ENCODE data around the gene FZR1. TPM values are rescaled to one million over a fixed set of nuclear protein-coding genes. Genes with fewer than 3 reads are reported as not detected.

FZR1 gene
- total RNA-seq, 4 donors from 2014 or later: 45.1 to 51.1 (median 47.9) TPM

DNA sequence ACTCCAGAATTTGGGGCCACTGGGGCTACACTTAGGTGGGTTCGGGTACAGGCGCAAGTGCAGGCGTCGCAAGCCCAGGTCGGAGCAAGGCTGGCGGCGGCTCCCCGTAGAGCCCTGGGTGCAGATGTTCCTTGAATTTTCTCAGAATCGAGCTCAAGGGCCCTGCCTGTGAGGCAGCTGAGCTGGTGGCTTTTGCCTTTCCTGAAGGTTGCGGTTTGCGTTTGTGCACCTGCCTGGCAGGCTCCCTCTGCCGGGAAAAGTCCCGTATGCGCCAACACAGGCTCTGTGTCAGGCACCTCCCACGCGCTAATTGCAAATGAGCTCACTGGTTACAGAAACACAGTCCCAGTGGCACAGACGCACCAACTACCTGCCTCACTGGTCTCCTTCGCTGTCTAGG is 11.6 kb upstream of the FZR1 start:
- Histone ChIP-seq H3K27me3 (no peaks in the 10 kb centered on the region), H3K4me1 (peaks cover 10% of the 10 kb centered on the region), H3K27ac (no peak overlapping the region), H3K9me3 (no peaks in the 10 kb centered on the region), H3K36me3 (peaks cover 64% of the 10 kb centered on the region), H3K4me3 (no peak overlapping the region)
- TF ChIP-seq CTCF (IDR thresholded peaks at IDR 0.05) (no peak), POLR2AphosphoS5 (IDR thresholded peaks at IDR 0.05) (no peak), POLR2A (IDR thresholded peaks at IDR 0.05) (no peak), EP300 (IDR thresholded peaks at IDR 0.05) (no peak)
- DNase-seq (ENCODE audit: low spot score in 2 of 2): no peak
- 83% methylated on average over 18 of the region's 18 CpGs for WGBS

GRCh38 chr19:3496392-3497273 is 9.5 kb upstream of the FZR1 start:
- peaks cover 52% of the 10 kb centered on the region for H3K36me3 ChIP-seq
- no peaks in the 10 kb centered on the region for H3K9me3 ChIP-seq
- no peaks in the 10 kb centered on the region for H3K27me3 ChIP-seq
- peaks cover 20% of the 10 kb centered on the region for H3K4me1 ChIP-seq
- no peak for TF ChIP-seq EP300 (IDR thresholded peaks at IDR 0.05)
- TF ChIP-seq POLR2AphosphoS5 (IDR thresholded peaks at IDR 0.05): no peak
- TF ChIP-seq POLR2A (IDR thresholded peaks at IDR 0.05): no peak
- no peak for TF ChIP-seq CTCF (IDR thresholded peaks at IDR 0.05)
- 94% methylated on average over 18 of the region's 32 CpGs for WGBS
- H3K4me3 ChIP-seq: no peak overlapping the region
- no peak overlapping the region for H3K27ac ChIP-seq
- no peak for DNase-seq (ENCODE audit: low spot score in 2 of 2)

DNA sequence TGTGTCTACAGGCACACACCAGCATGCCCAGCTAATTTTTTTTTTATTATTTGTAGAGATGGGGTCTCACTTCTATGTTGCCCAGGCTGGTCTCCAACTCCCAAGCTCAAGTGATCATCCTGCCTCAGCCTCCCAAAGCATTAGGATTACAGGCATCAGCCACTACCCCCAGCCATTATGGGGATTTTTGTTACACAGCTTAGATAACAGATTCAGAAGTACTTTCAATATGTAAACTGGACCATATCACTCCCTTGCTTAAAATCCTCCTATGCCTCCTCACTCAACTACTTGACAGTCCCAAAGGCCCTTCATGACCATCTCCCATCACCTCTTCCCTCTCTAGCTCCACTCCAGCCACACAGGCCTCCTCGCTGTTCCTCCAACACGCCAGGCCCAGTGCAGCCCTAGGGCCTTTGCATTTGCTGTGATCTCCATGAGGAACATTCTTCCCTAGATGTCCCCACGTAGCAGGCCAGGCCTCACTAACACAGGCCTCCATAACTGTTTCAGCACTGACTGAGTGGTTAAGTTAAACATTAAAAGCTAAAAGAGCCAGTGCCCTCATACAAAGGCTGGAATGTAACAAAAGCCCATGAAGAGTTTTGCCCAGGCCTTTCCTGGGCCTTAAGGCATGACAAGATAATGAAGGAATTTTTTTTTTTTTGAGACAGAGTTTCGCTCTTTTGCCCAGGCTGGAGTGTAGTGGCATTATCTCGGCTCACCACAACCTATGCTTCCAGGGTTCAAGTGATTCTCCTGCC is 8.2 kb upstream of the FZR1 start:
- H3K4me1 ChIP-seq: peaks cover 20% of the 10 kb centered on the region
- no peaks in the 10 kb centered on the region for H3K9me3 ChIP-seq
- H3K36me3 ChIP-seq: peaks cover 39% of the 10 kb centered on the region
- TF ChIP-seq POLR2A (IDR thresholded peaks at IDR 0.05): no peak
- no peak for TF ChIP-seq CTCF (IDR thresholded peaks at IDR 0.05)
- TF ChIP-seq POLR2AphosphoS5 (IDR thresholded peaks at IDR 0.05): no peak
- TF ChIP-seq EP300 (IDR thresholded peaks at IDR 0.05): no peak
- H3K4me3 ChIP-seq: no peak overlapping the region
- no peaks in the 10 kb centered on the region for H3K27me3 ChIP-seq
- 98% methylated on average over 5 of the region's 5 CpGs for WGBS
- H3K27ac ChIP-seq: no peak overlapping the region
- DNase-seq (ENCODE audit: low spot score in 2 of 2): no peak

GRCh38 chr19:3499738-3500428 is 6.2 kb upstream of the FZR1 start:
- Histone ChIP-seq H3K27me3 (no peaks in the 10 kb centered on the region), H3K36me3 (peaks cover 19% of the 10 kb centered on the region), H3K4me3 (peak overlapping the region; percentile 75), H3K27ac (peak overlapping the region; percentile 90), H3K4me1 (peaks cover 20% of the 10 kb centered on the region), H3K9me3 (no peaks in the 10 kb centered on the region)
- 27% methylated on average over 18 of the region's 18 CpGs for WGBS
- TF ChIP-seq POLR2AphosphoS5 (IDR thresholded peaks at IDR 0.05) (no peak), EP300 (IDR thresholded peaks at IDR 0.05) (no peak), POLR2A (IDR thresholded peaks at IDR 0.05) (no peak), CTCF (IDR thresholded peaks at IDR 0.05) (no peak)
- DNase-seq (ENCODE audit: low spot score in 2 of 2): no peak

Data from suprapubic skin (tissue), 4 donors.